ENCODE results near the gene ZNF541. TPM values are rescaled to one million over a fixed set of nuclear protein-coding genes. Genes with fewer than 3 reads are reported as not detected.
A peak's percentile ranks its signal among the peaks of the same experiment; 100 is the strongest.

ZNF541 gene
- total and polyA plus RNA-seq, 11 donors: 0.15 to 3.8 (median 1.1) TPM

- 0 to 1% (median 1%) methylated on average over 27 to 87 of the region's 94 CpGs for WGBS, 4 donors
- TF ChIP-seq POLR2A (IDR thresholded peaks at IDR 0.05) (no peak), CTCF (IDR thresholded peaks at IDR 0.05) (no peak)
- intact Hi-C loops (cut with DNase I): loop anchor here in 8 of 10 donors (1.0 to 10.0 kb wide), 9 partner anchors 9 to 334 kb away; partner anchors contain the start of genes NAPA (in 4 of the 8) and INAFM1 (in 1 of the 8)
- H3K27me3 ChIP-seq: no peaks in the 10 kb centered on the region
- ATAC-seq: peak; percentile 53 to 71 (median 64)
- H3K36me3 ChIP-seq: peaks cover 0 to 4% (median 0%) of the 10 kb centered on the region in 9 donors
- H3K4me1 ChIP-seq: peaks cover 2 to 54% (median 34%) of the 10 kb centered on the region in 12 donors
- peak; percentile 83 to 92 (median 88) for DNase-seq
- peak within 1 kb of the TSS; percentile 96 to 100 (median 99) for H3K27ac ChIP-seq
- no peaks in the 10 kb centered on the region for H3K9me3 ChIP-seq
- peak within 1 kb of the TSS; percentile 86 to 100 (median 98) for H3K4me3 ChIP-seq
Observed at GRCh38 chr19:47608969-47609905, 36.3 kb upstream of the ZNF541 start, which contains the start of gene BICRA. Gene BICRA, plus strand, starts transcription at chr19:47609134. Its CDS starts 64,441 bp downstream, at chr19:47673575.

- Histone ChIP-seq H3K27me3 (no peaks in the 10 kb centered on the region), H3K9me3 (no peaks in the 10 kb centered on the region), H3K4me3 (peak overlapping the region; percentile 86 to 100 (median 98)), H3K4me1 (peaks cover 2 to 48% (median 30%) of the 10 kb centered on the region in 12 donors), H3K36me3 (peaks cover 0 to 4% (median 0%) of the 10 kb centered on the region in 9 donors), H3K27ac (peak overlapping the region; percentile 96 to 100 (median 99))
- peak; percentile 92 to 95 (median 94) for ATAC-seq
- DNase-seq: peak; percentile 95 to 97 (median 96)
- 0 to 1% (median 1%) methylated on average over 24 to 94 of the region's 94 CpGs for WGBS, 4 donors
- intact Hi-C loops (cut with DNase I): loop anchor here in 8 of 10 donors (1.0 to 10.0 kb wide), 9 partner anchors 8 to 333 kb away; partner anchors contain the start of genes NAPA (in 4 of the 8) and INAFM1 (in 1 of the 8)
- peak in 1 of 2 donors; percentile 88 for TF ChIP-seq POLR2A (IDR thresholded peaks at IDR 0.05)
- TF ChIP-seq CTCF (IDR thresholded peaks at IDR 0.05): peak in 7 of 12 donors; percentile 16 to 43 (median 30)
Observed at GRCh38 chr19:47608074-47608918, 35.3 kb upstream of the ZNF541 start.

- no peak for DNase-seq
- Histone ChIP-seq H3K9me3 (no peaks in the 10 kb centered on the region), H3K27ac (peak overlapping the region; percentile 96 to 100 (median 99)), H3K27me3 (no peaks in the 10 kb centered on the region), H3K4me1 (peaks cover 2 to 41% (median 24%) of the 10 kb centered on the region in 12 donors), H3K4me3 (peak overlapping the region; percentile 86 to 100 (median 98)), H3K36me3 (peaks cover 0 to 4% (median 0%) of the 10 kb centered on the region in 9 donors)
- ATAC-seq: no peak
- intact Hi-C loops (cut with DNase I): loop anchor here in 8 of 10 donors (1.0 to 10.0 kb wide), 9 partner anchors 7 to 333 kb away; partner anchors contain the start of genes NAPA (in 4 of the 8) and INAFM1 (in 1 of the 8)
- TF ChIP-seq CTCF (IDR thresholded peaks at IDR 0.05) (peak in 2 of 12 donors; percentile 9 to 19), POLR2A (IDR thresholded peaks at IDR 0.05) (no peak)
- WGBS, 4 donors: 38 to 45% (median 40%) methylated on average over 19 to 21 of the region's 21 CpGs
Observed at GRCh38 chr19:47607564-47608073, 34.7 kb upstream of the ZNF541 start.
